K562 (cell line): ENCODE results near the gene GNPTAB. TPM values are rescaled to one million over a fixed set of nuclear protein-coding genes. Genes with fewer than 3 reads are reported as not detected.

Source experiments
- ATAC-seq: fragments of 200-7000 bp; cut with Tn5 transposase; 3 replicates; pipeline ENCODE4 v1.9.1; 2020; ENCODE audit warnings: moderate library complexity
- BruUV-seq: library from RNA; stranded (reverse); fragments of 400-500 nt; replicated peaks from 2 replicates; lab custom pipeline; 2021; lab: Mats Ljungman, UMichigan
- CTCF ChIA-PET: fragments of 300-600 bp; formaldehyde crosslinking; extraction: SDS; loops from one replicate; lab custom pipeline; 2021; ENCODE audit warnings: low intra/inter-chr PET ratio; lab: Yijun Ruan, JAX
- POLR2A ChIA-PET: fragments of 300-600, 350-650 bp; sonication (Branson Sonifier 250); formaldehyde crosslinking; extraction: SDS; loops from one replicate; lab custom pipeline; 2021; ENCODE audit warnings: antibody characterized with exemption, inconsistent platforms; lab: Yijun Ruan, JAX
- DNase-seq, 4 experiments: peaks; one replicate each; pipeline versions ENCODE4 v3.0.0 to v3.0.0-alpha.2; 2011 to 2018; ENCODE audit warnings: low spot score in 3 of 4, mixed read lengths in 3 of 4; ENCODE audit errors: extremely low read depth in 1 of 4
- FAIRE-seq: peaks from 2 replicates; lab custom pipeline; 2011; peaks lifted over from hg19 to GRCh38; lab: Jason Lieb, UNC
- H2AFZ ChIP-seq: 2 replicates; pipeline ENCODE4 v1.6.0; 2011; ENCODE audit warnings: low read depth, low read length, control low read depth, inconsistent platforms
- H3K27ac ChIP-seq: fragments of 200-600 bp; 3 replicates; pipeline ENCODE4 v1.8.0; 2011; ENCODE audit warnings: low read depth, mild to moderate bottlenecking, control low read depth, inconsistent platforms, low read length, moderate library complexity, mixed read lengths; ENCODE audit errors: extremely low read depth
- H3K27me3 ChIP-seq, 2 experiments: fragments of 300-600 bp in 1 of 2; 2 replicates in 1 of 2; 3 replicates in 1 of 2; pipeline versions ENCODE4 v1.6.0 to v1.8.0; 2011; ENCODE audit warnings: inconsistent platforms in 2 of 2, low read length in 2 of 2, mild to moderate bottlenecking in 1 of 2, mixed read lengths in 1 of 2, moderate library complexity in 1 of 2; ENCODE audit not compliant: control insufficient read depth in 2 of 2, insufficient read depth in 2 of 2
- H3K36me3 ChIP-seq: fragments of 300-600 bp; 3 replicates; pipeline ENCODE4 v1.8.0; 2011; ENCODE audit warnings: mild to moderate bottlenecking, low read length, inconsistent platforms; ENCODE audit not compliant: control insufficient read depth, insufficient read depth
- H3K4me1 ChIP-seq, 2 experiments: fragments of 200-600 bp in 1 of 2; replicated peaks in 1 of 2; 2 replicates in 1 of 2; 3 replicates in 1 of 2; pipeline versions ENCODE4 v1.5.1 to v1.8.0; 2011; ENCODE audit warnings: inconsistent platforms in 2 of 2, low read length in 2 of 2, mild to moderate bottlenecking in 1 of 2, mixed read lengths in 1 of 2, moderate library complexity in 1 of 2; ENCODE audit not compliant: control insufficient read depth in 2 of 2, insufficient read depth in 2 of 2
- H3K4me2 ChIP-seq: 2 replicates; pipeline ENCODE4 v1.6.1; 2011; ENCODE audit warnings: low read length, control low read depth, inconsistent platforms, mixed read lengths; ENCODE audit not compliant: insufficient read depth
- H3K4me3 ChIP-seq: fragments of 200-600 bp; sonication (generic), shearing (Covaris generic); 2 replicates; pipeline ENCODE4 v1.5.1; 2016; ENCODE audit warnings: control low read depth, inconsistent platforms
- H3K79me2 ChIP-seq: fragments of 200-600 bp; 3 replicates; pipeline ENCODE4 v1.8.0; 2011; ENCODE audit warnings: low read length, inconsistent platforms; ENCODE audit not compliant: control insufficient read depth, insufficient read depth
- H3K9ac ChIP-seq, 2 experiments: 2 replicates each; pipeline versions ENCODE4 v1.6.0 to v1.6.1; 2011; ENCODE audit warnings: low read depth in 2 of 2, low read length in 2 of 2, control low read depth in 1 of 2, inconsistent platforms in 1 of 2, mild to moderate bottlenecking in 1 of 2, mixed read lengths in 1 of 2; ENCODE audit not compliant: insufficient read depth in 1 of 2
- H3K9me1 ChIP-seq: one replicate; pipeline ENCODE4 v1.6.0; 2011; ENCODE audit warnings: inconsistent platforms, mild to moderate bottlenecking, low read length, moderate library complexity; ENCODE audit not compliant: control insufficient read depth, insufficient read depth
- H3K9me3 ChIP-seq: replicated peaks from 2 replicates; pipeline ENCODE4 v1.5.1; 2011; ENCODE audit warnings: low read depth, low read length, inconsistent platforms; ENCODE audit not compliant: control insufficient read depth, insufficient read depth
- H4K20me1 ChIP-seq: replicated peaks from 2 replicates; pipeline ENCODE4 v1.6.1; 2011; ENCODE audit warnings: low read length, inconsistent platforms, mixed read lengths; ENCODE audit not compliant: control insufficient read depth, insufficient read depth
- CEBPG ChIP-seq, 3 experiments: fragments of 200-800 bp in 1 of 3; sonication (Bioruptor generic) in 1 of 3; sonication (generic) in 1 of 3; formaldehyde crosslinking in 1 of 3; IDR thresholded peaks in 2 of 3; conservative IDR thresholded peaks in 1 of 3; 2 replicates each; pipeline versions ENCODE4 v1.6.1 to v1.8.0; 2016 to 2022; ENCODE audit warnings: missing compliant biosample characterization in 2 of 3, missing genetic modification characterization in 2 of 3, mild to moderate bottlenecking in 1 of 3, missing genetic modification reagents in 1 of 3
- ETV1 ChIP-seq: fragments of 450-650 bp; conservative IDR thresholded peaks from 2 replicates; pipeline ENCODE4 v1.6.1; 2016; ENCODE audit warnings: missing genetic modification characterization, control low read depth, low read depth, missing compliant biosample characterization
- KLF16 ChIP-seq: IDR thresholded peaks from 2 replicates; pipeline ENCODE4 v1.6.1; 2016; ENCODE audit warnings: antibody characterized with exemption
- LARP7 ChIP-seq: fragments of 450-650 bp; IDR thresholded peaks from 2 replicates; pipeline ENCODE4 v1.6.1; 2016
- MAX ChIP-seq: sonication (generic); formaldehyde crosslinking; IDR thresholded peaks from 2 replicates; pipeline ENCODE4 v1.9.0; 2022; ENCODE audit warnings: mild to moderate bottlenecking, missing genetic modification reagents
- MTA3 ChIP-seq: fragments of 450-650 bp; formaldehyde crosslinking; IDR thresholded peaks from 2 replicates; pipeline ENCODE4 v1.6.1; 2017; ENCODE audit warnings: mild to moderate bottlenecking, borderline replicate concordance
- POLR2G ChIP-seq: fragments of 200-400 bp; formaldehyde crosslinking; IDR thresholded peaks from 2 replicates; pipeline ENCODE4 v1.6.1; 2017; ENCODE audit warnings: low read depth, mild to moderate bottlenecking, antibody characterized with exemption, low read length, moderate library complexity
- PRMT5 ChIP-seq: sonication (generic); formaldehyde crosslinking; IDR thresholded peaks from 2 replicates; pipeline ENCODE4 v1.5.0; 2020; ENCODE audit warnings: missing genetic modification reagents
- ZNF408 ChIP-seq: fragments of 250-450 bp; sonication (Bioruptor Pico); IDR thresholded peaks from 2 replicates; pipeline ENCODE4 v1.4.0; 2020; ENCODE audit warnings: low read depth, mild to moderate bottlenecking, moderate library complexity
- WGBS: fragments of 100-300 bp; shearing (Covaris generic); methylation state at CpG from one replicate; pipeline ENCODE4 v1.1.6; 2016; ENCODE audit warnings: low coverage, mixed read lengths; ENCODE audit not compliant: insufficient coverage; ENCODE audit errors: missing lambda C conversion rate; 5-methylcytosine and 5-hydroxymethylcytosine counted together
- in situ Hi-C: fragments of 300-500 bp; cut with MboI; formaldehyde crosslinking; loops from 4 replicates; pipeline ENCODE4 v1.15.0; 2018; ENCODE audit warnings: inconsistent platforms, mixed read lengths
- intact Hi-C: fragments of 100-400 bp; cut with micrococcal nuclease; formaldehyde crosslinking; loops from 2 replicates; pipeline ENCODE4 v1.14.2; 2022
- polyA plus RNA-seq, 8 experiments: library from polyadenylated mRNA; depleted of rRNA in 4 of 8; stranded (reverse) in 5 of 8; unstranded in 3 of 8; fragments of >200 nt; fragmentation: Nextera tagmentation in 2 of 8; fragmentation: Illumina TruSeq in 1 of 8; extraction: Ambion mirVana in 2 of 8; extraction: Trizol in 1 of 8; gene quantifications; 2 replicates each; pipeline versions ENCODE4 v1.2.1 to v1.2.3, GENCODE V29; 2011 to 2014; ENCODE audit warnings: inconsistent platforms in 1 of 8, missing spikeins in 1 of 8
- total RNA-seq, 7 experiments: library from RNA; depleted of rRNA in 6 of 7; stranded (reverse); fragments of >200 nt in 6 of 7; fragmentation: Illumina TruSeq in 2 of 7; extraction: Trizol in 2 of 7; gene quantifications; 2 replicates each; pipeline versions ENCODE4 v1.2.1 to v1.2.3, GENCODE V29; 2011 to 2021; ENCODE audit warnings: low replicate concordance in 1 of 7
- TF ChIP-seq, protein P1 (sequence below): fragments of 150-350 bp; conservative IDR thresholded peaks from 2 replicates; pipeline ENCODE4 v1.6.1; 2014; ENCODE audit warnings: low read length
- TF ChIP-seq, protein P2 (sequence below): IDR thresholded peaks from 2 replicates; pipeline ENCODE4 v1.6.1; 2011; ENCODE audit not compliant: insufficient read length; ENCODE audit errors: extremely low read depth

Gene GNPTAB
- total and polyA plus RNA-seq, 9 of the 15 experiments (the other 6 are each of a cell fraction or from before 2014, with no cell fraction given): 5.9 to 23.2 (median 19.3) TPM

GRCh38 chr12:101858361-101858760 lies 27.6 kb upstream of the GNPTAB start:
- Histone ChIP-seq H3K9me1 (no peaks in the 10 kb centered on the region), H3K36me3 (no peaks in the 10 kb centered on the region), H4K20me1 (no peaks in the 10 kb centered on the region), H3K9me3 (peaks cover 3% of the 10 kb centered on the region; the same call in 1 of the 2 replicates), H2AFZ (0 out of 2 replicates have a peak overlapping the region, but pooled peaks have one; percentile 8), H3K27ac (no peak overlapping the region), H3K79me2 (no peaks in the 10 kb centered on the region), H3K4me1 (peaks cover 19 to 37% of the 10 kb centered on the region in 2 experiments), H3K9ac (no peak overlapping the region), H3K27me3 (no peaks in the 10 kb centered on the region; a peak in 1 of 5 replicates), H3K4me2 (no peak overlapping the region), H3K4me3 (no peak overlapping the region)
- no peak for FAIRE-seq
- WGBS: 65% methylated on average over 3 of the region's 3 CpGs
- TF ChIP-seq PRMT5 (CRISPR knock-in tag): no peak
- no peak for TF ChIP-seq CEBPG (CRISPR knock-in tag; IDR thresholded peaks at IDR 0.05)
- TF ChIP-seq CEBPG (tag; conservative IDR thresholded peaks at IDR 0.05 in 1 of 2, IDR thresholded peaks at IDR 0.05 in 1 of 2): 0 out of 4 replicates have a peak, but pooled peaks of 1 of the 2 experiments have one; percentile 16
- POLR2A ChIA-PET: interaction anchor here (0.6 kb wide), 1 partner anchor 19 kb away, joined by 3 read pairs; the partner anchor contains the start of gene DRAM1
- CTCF ChIA-PET: no interaction called here
- BruUV-seq: no TSS peak
- in situ Hi-C loops (no loop called here), intact Hi-C loops (no loop called here)
- ATAC-seq: no peak
- no peak for DNase-seq

DNA sequence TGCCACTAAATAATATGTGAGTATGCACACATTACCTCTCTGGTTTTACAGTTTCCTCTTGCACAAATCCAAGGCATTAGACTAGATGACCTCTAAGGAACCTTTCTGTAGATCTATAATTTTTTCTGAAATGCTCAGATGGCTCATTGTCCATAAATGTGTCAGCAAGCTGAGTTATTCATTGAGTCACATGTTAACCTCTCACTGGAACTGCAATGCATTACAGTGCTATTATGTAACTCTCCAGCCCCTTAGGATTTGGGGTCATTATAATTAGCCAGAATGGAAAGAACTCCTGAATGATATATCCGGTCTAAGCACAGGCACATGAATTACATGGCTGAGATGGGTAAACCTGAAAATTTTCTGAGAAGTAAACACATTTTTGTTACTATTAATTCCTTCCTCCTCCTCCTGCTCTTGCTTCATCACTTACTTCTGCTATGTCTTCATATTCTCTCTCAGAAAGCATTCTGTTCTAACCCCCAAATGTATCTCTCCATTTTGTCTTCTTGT lies 26.3 kb upstream of the GNPTAB start:
- H4K20me1 ChIP-seq: no peaks in the 10 kb centered on the region
- ATAC-seq (no peak), FAIRE-seq (no peak), DNase-seq (no peak)
- in situ Hi-C loops (no loop called here), intact Hi-C loops (no loop called here)
- no TSS peak for BruUV-seq
- no peaks in the 10 kb centered on the region for H3K79me2 ChIP-seq
- H3K9ac ChIP-seq: no peak overlapping the region
- H2AFZ ChIP-seq: peak overlapping the region; percentile 69
- peaks cover 3% of the 10 kb centered on the region; the same call in 1 of the 2 replicates for H3K9me3 ChIP-seq
- H3K27me3 ChIP-seq: no peaks in the 10 kb centered on the region; a peak in 1 of 5 replicates
- WGBS: 80% methylated on average over 1 of the region's 1 CpG
- H3K4me3 ChIP-seq: no peak overlapping the region
- no peaks in the 10 kb centered on the region for H3K36me3 ChIP-seq
- H3K4me2 ChIP-seq: no peak overlapping the region; the same call in 1 of the 2 replicates
- POLR2A ChIA-PET: interaction anchor here (1.0 to 1.5 kb wide), 2 partner anchors 9 to 20 kb away, joined by 4 read pairs; partner anchors contain the start of gene DRAM1
- no peaks in the 10 kb centered on the region for H3K9me1 ChIP-seq
- CTCF ChIA-PET: no interaction called here
- H3K27ac ChIP-seq: no peak overlapping the region
- peaks cover 19 to 37% of the 10 kb centered on the region in 2 experiments for H3K4me1 ChIP-seq
- TF ChIP-seq, protein P1, sequence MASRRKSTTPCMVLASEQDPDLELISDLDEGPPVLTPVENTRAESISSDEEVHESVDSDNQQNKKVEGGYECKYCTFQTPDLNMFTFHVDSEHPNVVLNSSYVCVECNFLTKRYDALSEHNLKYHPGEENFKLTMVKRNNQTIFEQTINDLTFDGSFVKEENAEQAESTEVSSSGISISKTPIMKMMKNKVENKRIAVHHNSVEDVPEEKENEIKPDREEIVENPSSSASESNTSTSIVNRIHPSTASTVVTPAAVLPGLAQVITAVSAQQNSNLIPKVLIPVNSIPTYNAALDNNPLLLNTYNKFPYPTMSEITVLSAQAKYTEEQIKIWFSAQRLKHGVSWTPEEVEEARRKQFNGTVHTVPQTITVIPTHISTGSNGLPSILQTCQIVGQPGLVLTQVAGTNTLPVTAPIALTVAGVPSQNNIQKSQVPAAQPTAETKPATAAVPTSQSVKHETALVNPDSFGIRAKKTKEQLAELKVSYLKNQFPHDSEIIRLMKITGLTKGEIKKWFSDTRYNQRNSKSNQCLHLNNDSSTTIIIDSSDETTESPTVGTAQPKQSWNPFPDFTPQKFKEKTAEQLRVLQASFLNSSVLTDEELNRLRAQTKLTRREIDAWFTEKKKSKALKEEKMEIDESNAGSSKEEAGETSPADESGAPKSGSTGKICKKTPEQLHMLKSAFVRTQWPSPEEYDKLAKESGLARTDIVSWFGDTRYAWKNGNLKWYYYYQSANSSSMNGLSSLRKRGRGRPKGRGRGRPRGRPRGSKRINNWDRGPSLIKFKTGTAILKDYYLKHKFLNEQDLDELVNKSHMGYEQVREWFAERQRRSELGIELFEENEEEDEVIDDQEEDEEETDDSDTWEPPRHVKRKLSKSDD: no peak
- no peak for TF ChIP-seq KLF16
- TF ChIP-seq POLR2G: no peak
- TF ChIP-seq, protein P2, sequence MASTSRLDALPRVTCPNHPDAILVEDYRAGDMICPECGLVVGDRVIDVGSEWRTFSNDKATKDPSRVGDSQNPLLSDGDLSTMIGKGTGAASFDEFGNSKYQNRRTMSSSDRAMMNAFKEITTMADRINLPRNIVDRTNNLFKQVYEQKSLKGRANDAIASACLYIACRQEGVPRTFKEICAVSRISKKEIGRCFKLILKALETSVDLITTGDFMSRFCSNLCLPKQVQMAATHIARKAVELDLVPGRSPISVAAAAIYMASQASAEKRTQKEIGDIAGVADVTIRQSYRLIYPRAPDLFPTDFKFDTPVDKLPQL: no peak
- TF ChIP-seq LARP7: no peak
- 0 out of 2 replicates have a peak, but pooled peaks have one; percentile 34 for TF ChIP-seq ETV1 (tag)
- TF ChIP-seq MAX (CRISPR knock-in tag): no peak
- no peak for TF ChIP-seq ZNF408
- TF ChIP-seq MTA3: no peak
